HG03039 (cell line): ENCODE results near the gene SLC3A2.

Experiments used
- ATAC-seq: cut with Tn5 transposase; IDR thresholded peaks from one replicate; pipeline ENCODE4 v1.9.1; 2021; ENCODE audit warnings: mild to moderate bottlenecking, moderate library complexity; ENCODE audit not compliant: unreplicated experiment

SLC3A2 gene

DNA sequence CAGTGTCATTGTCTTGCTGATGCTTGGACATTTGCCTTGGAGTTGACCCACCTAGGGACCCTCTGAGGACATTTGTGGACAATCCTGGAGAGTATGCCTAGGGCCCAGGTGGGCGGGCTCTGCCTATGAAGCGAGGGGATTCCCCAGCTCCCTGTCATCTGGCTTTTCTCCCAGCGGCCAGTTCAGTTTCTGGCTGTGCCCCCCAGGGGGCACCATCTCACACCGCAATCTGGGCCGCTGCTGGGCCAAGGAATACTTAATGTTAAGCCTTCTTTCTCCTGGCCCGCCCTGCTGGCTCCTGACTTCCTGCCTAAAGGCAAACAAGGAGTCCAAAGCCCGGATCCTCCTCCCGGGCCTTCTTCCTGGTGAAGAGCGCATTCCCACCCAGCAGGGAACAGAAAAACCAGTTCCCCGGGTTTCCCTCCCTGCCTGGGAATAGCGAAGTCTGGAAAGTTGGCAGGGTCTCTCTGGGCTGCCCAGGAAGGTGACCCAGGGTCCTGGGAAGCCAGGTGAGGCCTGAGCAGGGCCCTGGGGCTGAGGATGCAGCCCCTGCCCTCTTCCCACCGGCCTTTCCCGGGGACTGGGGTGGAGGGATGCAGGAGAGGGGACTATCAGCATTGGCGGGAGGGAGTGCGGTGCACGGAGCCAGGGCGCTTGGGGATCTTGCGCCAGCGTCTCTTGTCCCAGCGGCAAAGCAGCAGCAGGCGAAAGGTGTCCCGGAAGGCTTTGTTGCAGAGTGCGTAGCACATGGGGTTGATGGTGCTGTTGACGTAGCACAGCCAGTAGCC lies 28.6 kb downstream of the SLC3A2 start:
- ATAC-seq = no peak

- ATAC-seq = no peak
Measured at GRCh38 chr11:62910141-62910882, 29.6 kb downstream of the SLC3A2 start.

- ATAC-seq = no peak
Measured at GRCh38 chr11:62911137-62912130, 30.7 kb downstream of the SLC3A2 start.

DNA sequence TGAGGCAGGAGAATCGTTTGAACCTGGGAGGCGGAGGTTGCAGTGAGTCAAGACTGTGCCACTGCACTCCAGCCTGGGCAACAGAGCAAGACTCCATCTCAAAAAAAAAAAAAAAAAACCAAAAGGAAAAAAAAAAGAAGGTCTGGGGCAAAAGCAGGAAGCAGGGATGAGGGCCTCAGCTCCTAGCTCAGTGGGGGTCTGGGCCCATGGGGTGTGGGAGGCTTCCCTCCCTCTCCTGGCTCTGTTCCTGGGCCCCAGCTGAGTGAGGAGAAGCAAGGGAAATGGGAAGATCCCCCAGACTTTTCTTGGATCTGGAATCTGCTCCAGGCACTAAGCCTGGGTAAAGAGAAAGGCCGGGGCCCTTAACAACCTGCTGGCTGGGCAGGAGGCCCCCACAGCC lies 31.6 kb downstream of the SLC3A2 start:
- ATAC-seq = no peak

DNA sequence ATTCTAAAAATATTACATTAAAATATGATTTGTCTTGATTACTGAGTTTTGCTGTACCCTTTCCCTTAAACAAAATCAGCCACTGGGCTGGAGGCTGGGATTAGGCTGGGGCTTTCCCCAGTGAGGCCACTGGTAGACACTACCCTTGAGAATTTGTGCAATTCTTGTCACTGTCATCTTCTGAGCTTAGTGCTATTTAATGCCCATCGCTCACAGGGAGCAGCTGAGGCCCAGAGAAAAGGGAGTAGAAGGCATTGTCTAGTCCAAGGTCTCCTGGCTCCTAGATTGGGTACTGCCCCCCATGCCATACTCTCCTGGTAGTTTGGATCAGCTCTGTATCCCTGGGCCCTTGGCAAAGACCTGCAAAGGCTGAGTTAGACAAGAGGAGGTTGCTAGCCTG lies 33.7 kb downstream of the SLC3A2 start:
- no peak for ATAC-seq

- no peak for ATAC-seq
Measured at GRCh38 chr11:62917906-62918502, 37.3 kb downstream of the SLC3A2 start.

DNA sequence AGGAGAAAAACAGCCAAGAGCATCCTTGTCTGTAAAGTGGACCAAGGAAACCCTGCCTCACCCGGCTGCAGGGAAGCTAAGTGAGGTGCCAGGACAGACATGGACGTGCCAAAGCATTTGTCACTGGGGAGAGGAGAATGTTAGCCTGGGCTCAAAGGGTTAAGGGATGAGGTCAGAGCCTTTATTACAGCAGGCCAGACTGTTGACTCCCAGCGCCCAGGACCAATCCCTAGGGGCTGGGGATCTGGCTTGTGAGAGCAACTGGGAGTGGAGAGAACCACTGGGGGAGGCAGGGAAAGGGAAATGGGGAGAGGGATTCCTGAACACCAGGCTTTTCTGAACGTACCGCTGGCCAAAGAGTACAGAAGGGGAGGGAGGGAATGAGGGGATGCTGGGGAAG lies 37.8 kb downstream of the SLC3A2 start:
- no peak for ATAC-seq

GRCh38 chr11:62919476-62919875 lies 38.8 kb downstream of the SLC3A2 start:
- ATAC-seq = no peak

- ATAC-seq = no peak
Measured at GRCh38 chr11:62919898-62920640, 39.4 kb downstream of the SLC3A2 start.

- ATAC-seq = no peak
Measured at GRCh38 chr11:62921201-62921572, 40.5 kb downstream of the SLC3A2 start, which contains the start of gene CHRM1. TSS of gene CHRM1 (minus strand) at chr11:62921363. CDS start at chr11:62911100, 10,263 bp downstream.

DNA sequence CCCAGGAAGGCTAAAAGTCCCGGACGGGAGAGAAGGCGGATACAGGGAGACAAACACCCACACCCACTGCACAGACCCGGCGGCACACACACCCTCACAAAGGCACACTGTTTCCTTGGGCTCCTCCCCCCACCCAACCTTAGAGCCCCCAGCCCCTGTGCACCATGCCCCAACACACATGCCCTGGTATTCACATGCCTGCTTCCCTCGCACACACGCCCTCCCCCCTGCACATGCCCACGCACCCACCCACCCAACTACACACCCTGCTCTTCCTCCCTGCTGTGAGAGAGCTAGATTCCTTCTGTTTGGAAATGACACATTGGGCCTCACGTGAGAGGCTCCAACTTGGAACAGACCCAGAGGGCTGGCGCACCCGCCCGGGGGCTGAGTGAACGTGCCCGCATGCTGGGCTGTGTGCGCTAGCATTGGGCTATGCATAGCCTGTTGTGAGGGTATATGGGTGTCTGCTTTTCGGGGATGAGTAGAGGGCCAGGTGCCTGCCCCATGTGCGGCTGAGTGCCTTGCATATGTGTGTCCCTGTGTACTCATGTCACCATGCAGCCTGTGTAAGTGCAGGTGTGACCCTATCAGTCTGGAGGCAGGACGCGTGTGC lies 41.0 kb downstream of the SLC3A2 start:
- no peak for ATAC-seq

GRCh38 chr11:62922189-62922589 lies 41.5 kb downstream of the SLC3A2 start:
- no peak for ATAC-seq

GRCh38 chr11:62922653-62923431 lies 42.1 kb downstream of the SLC3A2 start:
- no peak for ATAC-seq

DNA sequence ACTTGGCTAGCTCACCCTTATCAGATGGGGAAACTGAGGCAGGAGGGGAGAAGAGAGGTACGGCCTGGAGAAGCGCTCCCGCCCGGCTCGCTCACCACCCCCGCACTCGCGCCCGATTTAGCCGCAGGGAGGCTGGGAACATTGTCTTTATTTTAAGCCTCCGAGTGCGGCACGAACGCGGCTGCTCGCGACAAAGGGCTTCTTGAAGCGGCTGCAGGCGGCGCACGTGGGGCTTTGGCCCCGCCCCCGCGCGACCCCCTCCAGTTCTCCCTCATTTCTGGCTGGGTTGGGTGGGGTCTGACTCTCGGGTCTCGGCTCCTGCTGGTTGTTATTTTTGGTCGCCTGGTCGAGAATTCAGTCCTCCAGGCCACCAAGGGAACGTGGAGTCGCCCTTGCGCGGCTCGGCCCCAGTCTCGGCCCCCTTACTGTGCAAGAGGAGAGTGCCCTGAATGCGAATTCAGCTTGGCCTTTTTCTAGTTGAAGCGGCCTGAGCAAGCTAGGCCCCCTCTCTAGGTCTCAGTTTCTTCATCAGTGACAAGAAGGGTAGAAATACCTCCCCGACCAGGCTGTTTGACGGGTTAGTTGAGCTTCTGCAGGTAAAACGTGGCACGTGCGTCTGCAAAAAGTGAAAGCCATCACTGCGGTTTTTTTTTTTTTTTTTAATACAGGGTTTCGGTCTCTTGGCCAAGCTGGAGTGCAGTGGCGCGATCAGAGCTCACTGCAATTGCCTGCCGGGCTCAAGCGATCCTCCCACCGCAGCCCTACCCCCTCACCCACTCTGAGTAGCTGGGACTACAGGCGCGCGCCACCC lies 43.1 kb downstream of the SLC3A2 start:
- ATAC-seq = no peak

- no peak for ATAC-seq
Measured at GRCh38 chr11:62925308-62925707, 44.6 kb downstream of the SLC3A2 start.

DNA sequence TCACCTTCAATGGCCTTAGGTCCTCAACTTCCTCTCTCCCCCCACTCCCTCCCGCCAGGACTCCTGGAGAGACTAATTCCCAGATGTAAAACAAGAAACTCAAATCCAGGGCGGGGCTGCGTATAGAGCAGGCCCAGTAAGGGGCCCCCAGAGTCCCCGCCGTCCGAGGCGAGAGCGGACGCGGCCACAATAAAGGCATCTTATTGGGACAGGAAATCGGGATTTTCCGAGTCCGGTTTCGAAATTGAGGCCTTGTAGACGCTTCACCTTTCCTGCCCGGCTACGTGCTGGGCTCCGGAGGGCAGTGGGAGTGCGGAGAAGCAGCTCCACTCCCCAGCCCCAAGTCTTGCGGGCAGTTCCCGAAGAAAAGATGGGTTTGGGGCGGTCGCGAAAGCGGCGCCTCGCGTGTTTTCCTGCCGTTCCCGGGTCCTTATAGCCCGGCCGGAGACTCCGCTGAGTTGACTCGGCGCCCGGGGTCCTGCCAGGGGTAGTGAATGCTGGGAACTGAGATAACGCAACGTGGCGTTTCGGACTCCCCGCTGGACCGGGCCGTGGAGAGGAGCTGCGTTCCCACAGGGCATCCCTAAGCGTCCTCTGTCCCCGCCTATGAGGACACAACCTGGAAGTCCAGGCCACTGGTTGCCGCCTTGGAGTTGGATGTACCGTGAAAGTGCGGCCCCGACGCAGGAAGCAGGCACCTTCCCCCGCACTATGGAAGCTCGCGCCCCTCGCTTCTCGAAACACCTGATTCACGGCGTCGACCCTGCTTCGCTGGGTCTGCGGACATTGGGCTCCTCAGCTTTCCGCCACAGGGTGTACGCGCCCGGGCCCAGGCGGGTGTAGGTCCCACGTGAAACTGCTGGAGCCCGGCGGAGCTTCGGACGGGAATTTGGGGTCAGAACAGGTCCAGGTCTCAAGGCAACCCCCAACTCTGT lies 45.3 kb downstream of the SLC3A2 start:
- no peak for ATAC-seq
